ENCODE results near the gene DPEP1.
A peak's percentile ranks its signal among the peaks of the same experiment; 100 is the strongest.
"Not testable (repeated sequence)": the region's sequence is repeated elsewhere in the genome, so short reads cannot be mapped to it uniquely, and the experiment has no call there.

Gene DPEP1

DNA sequence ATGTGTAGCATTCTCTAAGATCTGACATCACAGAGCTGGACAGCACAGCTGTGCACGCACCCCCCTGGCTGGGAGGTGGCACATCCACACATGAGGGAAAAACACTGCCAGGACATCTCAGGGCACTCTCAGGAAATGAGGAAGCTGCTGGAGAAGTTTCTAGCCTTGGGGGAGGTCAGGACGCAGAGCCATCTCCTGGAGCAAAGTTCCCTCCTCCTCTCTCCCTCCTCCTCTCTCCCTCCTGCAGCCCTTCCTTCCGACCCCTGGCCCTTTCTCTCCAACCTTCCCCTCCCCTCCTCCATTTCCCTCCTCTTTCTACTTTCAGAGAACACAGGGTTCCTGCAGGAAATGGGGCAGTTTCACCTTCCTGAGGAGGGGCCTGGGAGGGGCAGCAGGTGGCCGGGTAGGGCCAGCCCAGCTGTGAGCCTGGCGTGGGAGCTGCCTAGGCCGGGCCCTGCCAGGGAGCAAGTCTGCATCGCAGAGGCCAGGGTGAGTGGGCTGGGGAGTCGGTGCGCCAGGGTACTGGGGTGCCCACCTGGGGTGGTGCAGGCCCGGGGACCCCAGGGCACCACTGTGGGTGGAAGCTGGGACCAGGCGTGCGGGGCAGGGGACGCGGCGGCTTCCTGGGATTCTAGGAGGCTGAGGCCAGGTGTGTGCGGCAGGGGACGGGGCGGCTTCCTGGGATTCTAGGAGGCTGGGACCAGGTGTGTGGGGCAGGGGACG is at the start of gene DPEP1:
TSS of gene DPEP1 (plus strand) at position 412 of the 723 bp plus-strand sequence. CDS start 16,769 bp downstream, outside the sequence.
- peak; percentile 40 for DNase-seq

DNA sequence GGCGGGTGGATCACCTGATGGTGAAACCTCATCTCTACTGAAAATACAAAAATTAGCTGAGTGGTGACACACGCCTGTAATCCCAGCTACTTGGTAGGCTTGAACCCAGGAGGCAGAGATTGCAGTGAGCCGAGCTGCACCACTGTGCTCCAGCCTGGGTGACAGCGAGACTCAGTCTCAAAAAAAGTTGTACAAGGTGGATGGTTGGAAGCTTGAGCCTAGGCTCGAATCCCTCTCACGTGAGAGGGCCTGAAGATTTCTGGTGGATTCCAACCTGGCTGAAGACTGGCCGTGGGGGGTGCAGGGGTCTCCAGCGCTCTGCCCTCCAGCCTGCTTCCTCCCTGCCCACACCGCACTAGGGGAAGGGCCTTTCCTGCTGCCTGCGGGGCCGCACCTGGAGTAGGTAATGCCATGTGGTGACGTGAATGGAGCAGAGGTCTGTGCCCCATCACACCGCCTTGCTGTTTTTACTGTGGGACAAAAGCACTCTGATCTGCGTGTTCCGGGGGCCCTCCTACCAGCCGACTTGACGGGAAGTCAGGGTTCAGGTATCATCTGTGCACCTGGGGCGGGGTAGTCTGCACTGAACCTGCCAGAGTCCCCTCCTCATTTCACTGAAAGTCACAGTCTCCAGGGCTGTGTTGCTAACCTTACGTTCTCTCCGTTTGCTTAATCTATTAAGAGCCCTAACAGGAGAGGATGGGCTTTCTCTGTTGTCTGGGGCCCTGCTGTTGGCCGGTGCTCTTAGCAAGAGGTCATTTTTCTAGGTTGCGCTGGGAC is 48.8 kb upstream of the DPEP1 start:
- no peak for DNase-seq

DNA sequence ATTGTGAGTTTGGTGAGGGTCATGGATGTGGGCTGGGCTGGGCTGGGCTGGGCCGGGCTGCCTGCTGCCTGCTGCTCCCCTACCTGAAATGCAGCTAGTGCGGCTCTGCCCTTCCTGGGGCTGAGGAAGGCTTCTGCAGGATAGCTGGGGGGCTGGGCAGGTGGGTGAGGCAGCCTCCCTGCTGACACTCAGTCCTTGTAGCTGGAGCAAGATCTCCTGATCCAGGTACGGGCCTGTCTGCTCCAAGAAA is 48.3 kb upstream of the DPEP1 start:
- DNase-seq: no peak

DNA sequence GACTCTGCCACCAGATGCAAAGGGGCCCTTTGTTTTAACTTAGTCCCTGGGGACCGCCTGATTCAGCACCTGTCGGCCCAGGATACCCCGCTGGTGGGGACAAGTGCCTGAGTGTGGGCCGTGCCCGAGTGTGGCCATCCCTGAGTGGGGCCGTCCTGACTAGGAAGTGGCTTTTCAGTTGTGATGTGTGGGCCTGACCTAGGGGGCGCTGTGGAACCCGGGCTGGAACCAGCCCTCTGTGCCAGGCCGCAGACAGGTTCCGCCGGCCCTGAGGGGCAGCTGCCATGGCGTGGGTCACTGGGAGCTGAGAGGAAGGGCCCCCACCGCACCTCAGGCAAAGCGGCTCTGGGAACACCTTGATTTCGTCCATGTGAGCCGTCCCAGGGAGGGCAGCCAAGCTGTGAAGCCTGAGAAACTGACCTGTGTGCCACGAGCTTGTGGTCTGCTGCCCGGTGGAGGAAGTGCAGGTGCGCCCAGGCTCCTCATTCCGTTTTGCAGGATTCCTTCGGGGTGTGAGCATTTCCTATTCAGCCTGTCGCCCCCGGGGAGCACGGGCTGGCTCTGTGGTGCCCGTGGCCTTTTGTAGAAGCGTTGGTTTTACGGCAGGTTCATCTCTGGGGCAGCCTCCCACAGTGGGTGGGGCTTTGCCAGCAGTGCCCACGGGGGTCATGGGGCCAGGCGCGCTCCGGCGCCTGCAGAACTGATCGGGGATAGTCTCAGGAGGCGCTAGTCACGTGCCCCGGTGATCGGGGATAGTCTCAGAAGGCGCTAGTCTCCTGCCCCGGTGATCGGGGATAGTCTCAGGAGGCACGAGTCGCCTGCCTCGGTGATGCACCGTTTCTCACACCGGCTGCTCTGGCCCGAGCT is 47.7 kb upstream of the DPEP1 start:
- peak; percentile 27 for DNase-seq

DNA sequence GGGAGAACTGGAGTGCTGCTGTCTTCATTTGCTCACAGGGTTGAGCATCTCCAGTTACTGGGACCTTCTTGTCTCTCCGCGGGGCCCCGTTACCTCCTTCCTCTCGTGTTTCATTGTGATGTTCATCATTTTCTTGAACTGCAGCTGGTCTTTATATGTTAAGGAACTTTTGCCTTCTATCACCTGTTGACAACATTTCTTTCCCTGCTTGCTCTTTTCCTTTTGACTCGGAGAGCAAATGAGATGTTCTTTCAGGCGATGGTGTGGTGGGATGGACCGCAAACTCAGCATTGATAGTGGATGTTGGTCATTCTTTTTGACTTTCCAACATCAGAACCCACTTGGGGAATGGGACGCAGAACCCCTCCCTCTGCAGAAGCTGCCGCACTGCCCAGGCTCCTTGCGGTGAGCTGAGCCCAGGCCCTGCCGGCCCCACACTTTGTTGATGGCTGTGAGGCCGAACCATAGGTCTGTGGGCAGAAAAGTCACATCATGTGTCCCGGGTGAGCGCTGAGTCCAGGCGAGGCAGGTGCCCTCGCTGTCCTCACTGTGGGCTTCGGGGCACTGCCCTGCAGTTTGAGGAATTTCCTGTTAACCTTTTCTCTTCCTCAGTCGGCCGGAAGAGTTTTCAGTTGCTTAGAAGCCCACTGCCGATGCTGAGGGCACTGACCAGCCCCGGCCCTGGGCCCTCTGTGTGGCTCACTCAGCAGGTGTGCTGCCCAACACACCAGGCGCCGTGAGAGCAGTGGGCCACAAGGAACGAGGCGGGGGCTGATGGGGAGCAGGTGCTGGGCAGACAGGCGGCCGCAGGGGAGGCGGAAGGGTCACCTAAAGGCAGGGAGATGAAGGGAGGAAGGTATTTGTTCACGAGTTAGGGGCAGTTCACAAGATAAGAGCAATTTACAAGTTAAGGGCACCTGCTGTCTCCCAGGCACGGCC is 45.5 kb upstream of the DPEP1 start:
- no peak for DNase-seq

DNA sequence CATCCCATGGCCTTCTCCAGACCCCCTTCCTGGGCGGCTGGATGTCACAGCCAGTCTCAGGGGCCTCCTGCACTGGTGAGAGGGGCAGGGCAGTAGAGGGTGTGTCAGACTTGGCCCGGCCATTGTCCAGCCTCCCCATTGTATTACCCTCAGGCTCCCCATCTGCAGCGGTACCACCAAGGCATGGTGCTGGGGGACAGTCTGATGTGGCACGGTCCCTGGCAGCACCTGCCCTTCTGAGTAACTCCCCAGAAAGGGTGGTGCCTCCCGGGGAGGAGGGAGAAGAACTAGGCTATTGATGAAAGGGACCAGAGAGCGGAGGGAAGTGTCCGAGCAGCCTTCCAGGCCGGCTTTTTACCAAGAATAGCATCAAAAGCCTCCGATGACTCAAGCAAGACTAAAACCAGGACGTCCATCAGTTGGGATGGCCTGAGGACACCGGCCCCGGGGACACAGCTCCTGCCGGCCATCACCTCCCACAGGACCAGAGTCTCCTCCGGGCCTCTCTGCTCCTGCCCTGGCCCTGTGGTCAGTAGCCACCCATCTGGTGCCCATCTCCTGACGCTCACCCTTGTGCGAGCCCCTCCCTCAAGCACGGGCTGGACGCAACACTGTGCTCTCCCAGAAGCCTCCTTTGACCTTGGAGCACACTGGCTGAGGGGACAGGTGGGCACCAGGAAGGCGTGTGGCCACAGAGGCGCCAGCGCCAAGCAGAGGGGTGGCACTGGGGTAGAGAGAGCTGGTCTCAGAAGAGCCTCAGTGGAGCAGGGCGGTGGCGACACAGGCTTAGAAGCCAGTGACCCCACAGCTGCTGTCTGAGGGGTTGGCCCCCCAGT is 43.7 kb upstream of the DPEP1 start:
- DNase-seq: no peak

DNA sequence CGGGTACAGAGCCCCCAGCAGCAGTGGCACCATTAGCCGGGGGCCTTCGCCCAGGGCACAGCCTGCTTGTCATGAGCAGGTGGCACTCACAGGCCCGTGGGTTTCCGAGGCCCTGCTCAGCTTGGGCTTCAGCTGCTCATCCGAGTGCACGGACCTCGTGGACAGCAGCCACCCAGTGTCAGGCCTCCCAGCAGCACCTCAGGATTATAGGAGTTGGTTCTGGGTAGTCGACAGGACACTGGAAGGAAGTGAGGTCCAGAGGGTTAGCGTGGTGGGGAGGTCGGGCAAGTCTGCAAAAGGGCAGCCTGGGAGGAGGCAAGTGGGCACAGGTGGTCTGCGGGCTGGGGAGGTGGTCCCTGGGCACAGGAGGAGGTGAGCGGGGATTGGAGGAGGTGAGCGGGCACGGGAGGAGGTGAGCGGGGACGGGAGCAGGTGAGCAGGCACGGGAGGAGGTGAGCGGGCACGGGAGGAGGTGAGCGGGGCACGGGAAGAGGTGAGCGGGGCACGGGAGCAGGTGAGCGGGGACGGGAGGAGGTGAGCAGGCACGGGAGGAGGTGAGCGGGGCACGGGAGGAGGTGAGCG is 43.0 kb upstream of the DPEP1 start:
- DNase-seq: no peak

DNA sequence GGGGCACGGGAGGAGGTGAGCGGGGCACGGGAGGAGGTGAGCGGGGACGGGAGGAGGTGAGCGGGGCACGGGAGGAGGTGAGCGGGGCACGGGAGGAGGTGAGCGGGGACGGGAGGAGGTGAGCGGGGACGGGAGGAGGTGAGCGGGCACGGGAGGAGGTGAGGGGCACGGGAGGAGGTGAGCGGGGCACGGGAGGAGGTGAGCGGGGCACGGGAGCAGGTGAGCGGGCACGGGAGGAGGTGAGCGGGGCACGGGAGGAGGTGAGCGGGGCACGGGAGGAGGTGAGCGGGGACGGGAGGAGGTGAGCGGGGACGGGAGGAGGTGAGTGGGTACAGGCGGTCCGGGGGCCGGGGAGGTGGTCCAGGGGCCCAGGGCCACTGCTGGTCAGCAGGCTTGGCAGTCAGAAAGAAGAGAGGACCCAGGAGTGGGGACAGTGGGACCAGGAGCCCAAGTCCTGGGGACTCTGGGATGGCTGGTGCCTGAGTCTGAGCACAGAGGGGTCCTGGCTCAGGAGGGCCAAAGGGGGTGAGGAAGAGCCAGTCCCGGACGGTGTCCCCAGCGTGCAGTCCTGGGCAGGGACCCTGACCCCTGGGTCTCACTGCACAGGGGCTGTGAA is 42.4 kb upstream of the DPEP1 start:
- not testable (repeated sequence) for DNase-seq

DNA sequence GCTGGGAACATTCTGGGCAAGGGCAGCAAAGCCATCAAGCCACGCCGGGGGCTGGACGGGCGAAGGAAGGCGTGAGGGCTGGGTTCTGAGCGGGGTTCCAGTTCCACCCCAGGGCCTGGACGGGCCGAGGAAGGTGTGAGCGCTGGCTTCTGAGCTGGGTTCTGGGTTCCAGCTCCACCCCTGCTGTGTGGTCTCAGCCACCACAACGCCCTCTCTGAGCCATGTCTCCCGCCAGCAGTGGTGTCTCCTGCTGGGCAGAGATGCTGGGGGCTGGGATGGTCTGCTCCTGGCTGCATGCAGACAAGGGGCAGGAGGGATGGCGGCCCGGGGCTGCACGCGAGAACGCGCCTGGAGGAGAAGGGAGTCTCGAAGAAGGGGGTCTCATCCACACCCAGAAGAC is 41.8 kb upstream of the DPEP1 start:
- no peak for DNase-seq

DNA sequence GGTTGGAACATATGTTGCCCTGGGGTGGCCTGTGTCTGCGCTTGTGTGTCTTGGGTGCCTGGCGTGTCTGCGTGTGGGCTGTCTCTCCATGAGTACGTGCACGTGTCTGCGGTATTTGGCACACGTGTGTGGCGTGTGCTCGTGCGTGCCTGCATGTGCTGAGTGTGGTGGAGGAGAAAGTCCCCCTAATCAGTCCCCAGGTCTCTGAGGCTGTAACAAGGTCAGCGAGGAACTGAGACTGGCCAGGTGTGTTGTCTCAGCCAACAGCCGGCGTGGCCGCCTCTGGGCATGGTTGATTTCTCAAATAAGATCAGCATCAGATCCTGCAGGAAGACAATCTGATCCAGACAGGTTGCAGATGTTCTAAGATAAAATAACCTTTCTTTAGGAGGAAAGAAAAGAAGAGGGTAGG is 41.4 kb upstream of the DPEP1 start:
- no peak for DNase-seq

DNA sequence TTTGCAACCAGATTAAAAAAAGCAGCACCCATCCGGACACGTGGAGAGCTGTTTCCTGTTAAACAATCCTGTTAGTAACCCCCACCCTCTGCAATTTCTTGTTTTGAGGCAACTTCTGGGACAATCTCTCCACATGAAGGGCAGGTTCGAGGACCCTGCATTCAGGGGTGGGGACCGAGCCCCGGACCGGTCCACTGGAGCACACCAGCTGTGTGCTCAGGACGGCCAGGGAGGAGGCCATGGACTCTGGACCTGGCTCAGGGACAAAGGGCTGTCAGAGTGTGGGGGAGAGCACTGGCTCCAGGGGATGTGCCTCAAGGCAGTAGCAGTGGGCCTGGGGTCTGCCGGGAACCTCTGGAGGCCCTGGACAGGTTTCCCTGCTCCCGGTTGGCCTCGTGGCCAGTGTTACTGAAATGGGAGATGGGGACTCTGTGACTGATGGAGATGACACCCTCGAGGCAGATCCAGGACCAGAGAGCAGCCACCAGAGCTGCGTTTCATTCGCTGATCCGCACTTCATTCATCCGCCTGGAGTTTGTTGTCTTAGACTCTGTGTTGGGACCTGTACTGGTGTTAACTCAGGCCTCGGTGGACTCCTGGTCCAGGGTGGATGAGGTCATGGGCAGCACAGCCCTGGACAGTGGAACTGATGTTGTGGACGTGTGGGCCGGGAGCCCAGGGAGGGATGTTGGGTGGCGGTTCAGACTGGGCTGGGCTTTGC is 40.8 kb upstream of the DPEP1 start:
- no peak for DNase-seq

DNA sequence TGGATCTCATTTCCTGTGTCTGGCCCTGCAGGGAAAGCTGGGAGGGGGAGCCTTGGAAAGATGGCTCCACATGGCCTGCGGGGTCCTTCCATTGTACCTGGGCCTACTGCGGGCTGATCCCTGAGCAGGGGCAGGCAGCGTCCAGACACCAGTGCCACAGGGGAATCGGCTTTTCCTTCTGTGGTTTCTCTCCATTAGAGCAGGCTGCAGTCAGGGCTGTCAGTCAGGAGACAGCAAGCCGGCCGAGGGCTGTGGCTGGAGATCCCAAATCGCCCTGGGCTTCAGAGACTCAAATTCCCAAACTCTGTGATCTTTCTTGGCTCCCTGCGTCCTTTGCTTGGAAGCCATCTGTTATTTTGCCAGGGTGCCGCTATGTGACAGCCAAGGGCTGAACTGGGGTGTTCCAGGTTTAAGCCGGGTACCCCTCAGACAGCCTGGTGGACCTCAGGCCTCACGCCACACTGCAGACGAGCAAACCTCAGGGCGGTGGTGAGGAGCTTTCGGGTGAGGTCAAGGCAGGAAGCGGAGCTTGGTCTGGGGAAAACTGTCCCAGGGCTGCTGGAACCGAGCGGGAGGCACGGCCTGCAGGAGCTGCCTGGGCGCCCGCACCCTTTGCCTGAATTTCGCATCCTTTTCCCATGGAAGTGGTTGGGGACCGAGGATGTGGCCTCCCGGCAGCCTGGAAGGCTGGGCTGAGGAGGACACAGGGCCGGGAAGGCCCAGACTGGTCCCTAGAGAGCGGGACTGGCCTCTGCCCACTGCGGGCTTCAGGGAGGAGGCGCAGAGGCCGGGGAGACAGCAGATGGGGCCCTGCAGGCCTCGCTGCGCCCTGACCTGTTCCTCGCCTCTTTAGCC is 39.4 kb upstream of the DPEP1 start:
- DNase-seq: no peak

DNA sequence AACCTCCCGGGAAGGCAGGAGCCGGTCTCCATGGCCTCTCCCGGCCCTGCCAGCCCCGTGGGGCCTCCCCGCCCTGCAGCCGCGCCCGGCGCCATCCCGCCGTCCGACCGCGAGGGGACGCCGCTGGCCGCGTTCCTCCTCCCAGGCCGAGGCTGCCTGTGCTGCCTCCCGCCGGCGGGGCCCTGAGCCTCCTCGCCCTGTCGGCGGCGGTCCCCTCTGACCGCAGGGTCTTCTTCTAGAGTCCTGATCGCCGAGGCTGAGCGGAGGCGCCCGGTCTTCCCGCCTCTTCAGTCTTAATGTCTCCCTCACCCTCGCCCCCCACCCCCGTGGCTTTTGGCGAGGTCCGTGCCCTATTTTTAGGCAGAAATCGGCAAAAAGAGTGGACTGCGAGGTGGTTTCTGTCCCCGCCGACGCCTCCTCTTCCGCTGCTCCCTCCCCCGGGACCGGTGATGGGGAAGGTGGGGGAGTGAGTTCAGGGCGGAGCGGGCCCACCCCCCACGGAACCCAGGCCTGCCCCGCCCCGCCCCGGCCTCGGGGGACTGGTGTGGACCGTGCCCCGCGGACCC is 38.7 kb upstream of the DPEP1 start:
- peak; percentile 13 for DNase-seq

DNA sequence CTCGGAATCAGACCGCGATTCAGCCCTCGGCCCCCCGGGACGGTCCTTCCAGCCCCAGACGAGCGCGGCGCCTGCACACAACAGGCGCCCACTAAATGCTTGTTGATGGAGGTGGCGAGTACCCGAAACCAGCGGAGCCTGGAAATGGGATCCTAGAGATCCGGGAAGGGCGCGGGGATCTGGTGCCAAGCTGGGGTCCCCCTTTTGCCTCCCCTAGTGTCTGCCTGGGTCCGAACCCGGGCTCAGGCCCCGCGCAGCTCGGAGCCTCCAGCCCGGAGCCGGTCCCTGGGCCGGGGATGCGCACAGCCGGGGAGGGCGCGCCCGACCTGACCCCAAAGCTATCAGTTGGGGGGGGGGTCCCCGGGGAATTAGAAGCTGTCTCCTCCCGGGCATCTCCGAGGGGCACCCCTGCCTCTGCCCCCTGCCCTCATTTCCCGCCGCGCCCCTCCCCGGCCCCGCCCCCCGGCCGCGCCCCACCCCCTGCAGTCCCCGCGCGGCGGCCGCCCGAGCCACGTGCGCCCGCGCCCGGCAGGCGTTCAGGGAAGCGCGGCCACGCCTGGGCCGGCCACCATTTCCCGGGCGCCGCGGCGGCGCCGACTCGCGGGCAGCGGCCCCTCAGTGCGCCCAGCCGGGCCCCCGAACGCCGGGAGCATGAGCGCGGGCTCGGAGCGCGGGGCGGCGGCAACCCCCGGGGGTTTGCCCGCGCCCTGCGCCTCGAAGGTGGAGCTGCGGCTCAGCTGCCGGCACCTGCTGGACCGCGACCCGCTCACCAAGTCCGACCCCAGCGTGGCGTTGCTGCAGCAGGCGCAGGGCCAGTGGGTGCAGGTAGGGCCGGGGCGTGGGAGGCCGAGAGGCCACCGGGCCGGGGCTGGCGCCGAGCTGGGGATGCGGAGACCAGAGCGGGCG is 37.9 kb upstream of the DPEP1 start, which contains the start of gene CPNE7:
TSS of gene CPNE7 (plus strand) at position 512 of the 906 bp plus-strand sequence. CDS start at position 652, 140 bp downstream.
- no peak for DNase-seq

DNA sequence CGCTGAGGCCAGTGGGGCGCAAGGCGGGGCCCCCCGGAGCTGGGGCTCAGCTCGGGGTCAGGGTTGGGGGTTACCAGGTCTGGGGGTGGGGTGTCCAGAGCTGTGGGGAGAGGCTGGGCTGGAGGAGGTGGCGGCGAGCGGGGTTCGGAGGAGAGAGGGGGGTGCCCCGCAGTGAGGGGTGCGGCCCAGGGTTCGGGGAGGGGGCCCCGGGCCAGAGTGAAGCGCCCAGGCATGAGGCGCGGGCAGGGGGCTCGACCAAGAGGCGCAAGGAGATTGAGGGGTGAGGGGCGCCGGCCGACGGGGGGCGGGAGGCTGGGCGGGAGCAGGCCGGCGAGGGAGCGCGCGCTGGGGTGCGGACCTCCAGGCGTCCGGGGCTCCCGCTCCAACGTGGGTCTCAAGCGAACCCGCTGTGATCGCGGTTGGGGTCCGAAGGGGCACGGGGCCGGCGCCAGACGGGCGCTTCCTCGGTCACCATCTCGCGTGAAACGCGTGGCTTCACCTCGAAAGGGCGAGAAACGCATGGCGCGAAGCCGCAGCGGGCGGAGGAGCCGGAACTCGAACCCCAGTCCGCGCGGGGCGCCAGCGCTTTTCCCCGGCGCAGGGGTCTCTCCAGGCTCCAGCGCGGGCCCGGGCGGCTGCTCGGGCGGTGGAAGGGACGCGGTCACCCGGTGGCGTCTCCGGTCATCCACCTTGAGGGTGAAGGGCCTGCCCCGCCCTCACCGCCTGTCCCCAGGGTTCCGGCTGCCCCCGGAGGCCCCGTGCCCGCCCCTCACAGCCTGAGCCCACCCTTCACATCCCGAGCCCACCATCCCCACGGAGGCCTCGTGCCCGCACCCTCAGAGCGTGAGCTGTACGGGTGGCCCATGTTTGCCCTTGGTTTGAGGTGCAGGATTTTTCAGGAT is 37.0 kb upstream of the DPEP1 start:
- no peak for DNase-seq

DNA sequence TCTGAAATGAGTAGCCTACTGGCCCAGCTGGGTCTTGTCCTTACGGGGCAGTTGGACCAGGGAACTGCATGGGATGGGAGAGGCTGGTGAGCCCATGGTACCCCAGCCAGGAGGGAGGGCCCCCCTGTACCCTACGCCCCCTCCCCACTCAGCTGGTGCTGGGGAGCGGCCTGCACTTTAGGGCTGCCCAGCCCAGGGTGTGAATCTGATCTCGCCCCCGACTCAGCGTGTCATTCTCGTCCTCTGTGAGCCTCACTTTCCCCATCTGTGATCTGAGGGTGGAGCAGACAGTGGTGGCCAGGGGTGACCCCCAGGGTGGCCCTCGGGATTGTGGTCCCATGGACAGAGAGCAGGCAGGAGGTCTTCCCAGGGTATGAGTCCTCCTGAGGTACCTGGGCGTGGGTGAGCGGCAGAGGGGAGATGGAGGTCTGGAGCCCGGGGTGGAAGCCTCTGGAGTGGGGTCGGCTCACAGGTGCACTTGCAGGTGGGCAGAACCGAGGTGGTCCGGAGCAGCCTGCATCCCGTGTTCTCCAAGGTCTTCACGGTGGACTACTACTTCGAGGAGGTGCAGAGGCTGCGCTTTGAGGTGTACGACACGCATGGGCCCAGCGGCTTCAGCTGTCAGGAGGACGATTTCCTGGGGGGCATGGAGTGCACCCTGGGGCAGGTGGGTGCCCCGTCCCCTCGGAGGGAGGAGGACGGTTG is 36.2 kb upstream of the DPEP1 start:
- no peak for DNase-seq
